ENCODE results near the gene MYOM1.
"Not testable (repeated sequence)": the region's sequence is repeated elsewhere in the genome, so short reads cannot be mapped to it uniquely, and the experiment has no call there.

Gene MYOM1

DNA sequence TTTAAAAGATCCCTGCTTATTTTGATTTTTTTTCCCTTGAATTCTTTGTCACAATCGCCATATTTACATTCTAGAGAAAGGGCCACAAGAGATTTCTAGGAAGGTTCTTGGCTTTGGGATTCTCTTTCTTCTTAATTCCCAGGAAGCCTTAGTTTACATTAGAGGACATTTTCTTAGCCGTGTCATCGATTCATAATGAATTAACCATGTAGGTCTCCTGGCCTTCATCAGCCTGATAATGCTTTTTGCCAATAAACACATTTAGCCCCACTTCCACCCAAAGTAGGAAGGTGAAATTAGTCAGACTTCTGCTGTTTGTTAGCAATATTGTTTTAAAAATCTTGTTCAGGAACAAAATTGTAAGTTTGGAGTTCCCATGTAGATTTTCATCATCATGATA is 135.6 kb downstream of the MYOM1 start:
- no peak for DNase-seq (ENCODE audit: low spot score)

DNA sequence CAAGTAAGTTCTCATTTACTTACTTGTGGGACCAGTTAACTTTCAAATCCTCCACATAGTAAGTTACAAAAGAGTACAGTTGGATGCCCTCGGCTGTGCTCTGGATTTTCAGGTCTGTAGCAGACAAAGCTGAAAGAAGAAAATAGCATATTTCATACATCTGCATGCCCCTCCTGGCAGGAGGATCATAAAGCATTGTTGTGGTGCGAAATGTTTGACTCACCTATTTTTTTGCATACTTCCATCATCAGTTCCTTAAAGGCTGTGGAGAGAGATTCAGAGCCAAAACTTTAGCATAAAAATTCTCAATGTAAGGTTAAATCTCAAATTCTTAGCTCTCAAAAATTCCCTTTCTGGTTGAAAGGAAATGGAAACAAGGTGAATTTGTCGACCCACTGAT is 136.0 kb downstream of the MYOM1 start:
- DNase-seq (ENCODE audit: low spot score) = no peak

DNA sequence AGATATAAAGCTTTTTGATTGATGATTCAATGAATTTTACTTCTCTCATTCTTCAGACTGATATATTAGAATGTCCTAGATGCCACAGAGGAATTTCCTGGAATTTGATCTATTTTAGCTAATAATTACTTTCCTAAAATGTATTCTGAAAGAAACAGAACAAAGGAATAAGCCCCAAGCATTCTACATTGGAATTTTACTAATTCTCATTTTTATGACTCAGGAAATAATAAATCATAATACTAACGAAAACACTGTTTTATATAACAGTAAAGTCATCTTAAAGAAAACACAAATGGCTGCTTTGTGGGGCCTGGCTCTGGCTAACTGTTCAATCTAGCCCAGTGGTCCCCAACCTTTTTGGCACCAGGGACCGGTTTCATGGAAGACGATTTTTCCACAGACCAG is 138.2 kb downstream of the MYOM1 start:
- DNase-seq (ENCODE audit: low spot score) = no peak

- no peak for DNase-seq (ENCODE audit: low spot score)
Observed at GRCh38 chr18:3079653-3080052, 140.1 kb downstream of the MYOM1 start.

DNA sequence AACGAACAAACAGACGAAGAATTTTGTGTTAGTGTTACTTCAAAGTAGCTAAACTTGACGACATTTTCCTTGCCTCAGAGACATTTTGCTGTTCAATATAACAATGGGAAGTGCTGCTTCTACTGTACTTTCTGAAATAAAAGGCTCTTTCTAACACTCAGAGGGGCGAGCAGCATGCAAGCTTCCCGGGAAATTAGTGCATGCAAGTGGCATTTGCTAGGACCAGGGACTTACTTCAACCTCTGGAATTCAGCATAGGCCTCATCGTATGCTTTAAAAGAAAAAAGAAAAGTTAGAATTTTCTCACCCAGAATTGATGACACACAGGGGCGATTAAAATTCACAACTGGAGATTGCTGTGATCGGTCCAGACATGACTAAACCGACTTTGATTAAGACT is 144.3 kb downstream of the MYOM1 start:
- no peak for DNase-seq (ENCODE audit: low spot score)

GRCh38 chr18:3074087-3074486 is 145.7 kb downstream of the MYOM1 start:
- no peak for DNase-seq (ENCODE audit: low spot score)

DNA sequence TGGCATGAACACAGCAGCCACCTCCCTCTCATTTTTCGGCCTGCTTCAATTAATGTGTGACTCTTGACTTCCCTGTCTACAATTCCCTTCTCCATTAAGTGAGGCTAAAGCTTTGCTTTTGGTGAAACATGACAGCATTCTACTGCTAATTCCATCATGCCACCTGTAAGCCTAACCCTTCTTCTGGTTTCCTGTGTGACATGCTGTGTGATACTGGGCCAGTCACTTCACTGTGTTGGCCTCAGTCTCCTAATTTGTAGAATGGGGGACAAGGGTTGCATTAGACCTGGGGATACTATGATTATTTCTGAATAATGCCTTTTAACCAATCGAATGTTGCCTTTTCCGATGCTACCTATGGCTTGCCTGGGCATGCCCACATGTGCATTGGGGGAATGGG is 146.4 kb downstream of the MYOM1 start:
- DNase-seq (ENCODE audit: low spot score) = not testable (repeated sequence)

GRCh38 chr18:3071676-3072075 is 148.1 kb downstream of the MYOM1 start:
- no peak for DNase-seq (ENCODE audit: low spot score)

DNA sequence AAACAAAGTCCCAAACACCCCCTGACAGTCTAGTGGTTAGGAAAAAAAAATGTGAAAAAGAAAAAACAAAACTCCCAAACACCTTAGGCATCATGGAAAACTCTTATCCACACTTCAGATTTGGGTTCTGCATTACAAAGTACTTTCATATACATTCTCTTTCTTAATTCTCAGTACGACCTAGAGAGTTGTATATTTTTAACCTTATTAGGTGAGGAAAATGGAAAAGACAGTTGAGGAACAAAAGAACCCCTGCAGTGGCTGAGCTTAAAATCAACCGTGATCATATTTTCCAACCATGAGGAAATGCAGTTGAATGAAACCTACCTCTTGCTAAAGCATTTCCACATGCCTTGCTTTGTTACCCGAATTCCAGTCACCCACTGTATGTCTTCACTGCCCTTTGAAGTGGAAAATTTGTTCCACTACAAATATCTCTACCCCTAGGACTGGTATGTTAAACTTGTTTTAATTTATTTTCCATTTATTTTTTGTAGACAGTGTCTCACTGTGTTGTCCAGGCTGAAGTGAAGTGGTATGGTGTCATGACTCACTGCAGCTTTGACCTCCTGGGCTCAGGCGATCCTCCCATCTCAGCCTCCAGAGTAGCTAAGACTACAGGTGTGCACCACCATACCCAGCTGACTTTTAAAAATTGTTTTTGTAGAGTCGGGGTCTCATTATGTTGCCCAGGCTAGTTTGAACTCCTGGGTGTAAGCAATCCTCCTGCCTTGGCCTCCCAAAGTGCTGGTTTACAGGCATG is 149.9 kb downstream of the MYOM1 start:
- no peak for DNase-seq (ENCODE audit: low spot score)

- DNase-seq (ENCODE audit: low spot score) = no peak
Observed at GRCh38 chr18:3067722-3068121, 152.0 kb downstream of the MYOM1 start.

DNA sequence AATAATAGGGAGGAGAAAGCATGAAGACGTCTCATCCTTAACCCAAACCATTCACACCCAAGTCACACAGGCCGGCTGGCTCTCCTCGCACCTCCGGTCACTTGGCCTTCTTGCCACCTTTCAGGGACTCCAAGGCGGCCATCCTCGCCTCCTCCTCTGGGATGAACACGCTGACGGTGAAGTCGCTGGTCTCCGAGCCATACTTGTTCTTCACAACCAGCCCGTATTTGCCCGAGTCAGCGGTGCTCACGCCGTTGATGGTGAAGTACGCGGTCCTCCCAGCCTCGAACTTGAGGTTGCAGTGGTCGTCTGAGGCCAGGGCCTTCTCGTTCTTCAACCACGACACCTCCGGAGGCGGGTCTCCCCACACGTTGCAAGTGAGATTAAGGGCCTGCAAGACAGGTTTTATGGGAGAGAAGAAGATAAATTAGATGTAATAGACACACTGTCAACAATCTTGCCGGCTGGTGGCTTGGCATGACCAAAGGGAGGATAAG is 152.6 kb downstream of the MYOM1 start:
- DNase-seq (ENCODE audit: low spot score) = no peak

- no peak for DNase-seq (ENCODE audit: low spot score)
Observed at GRCh38 chr18:3066341-3067110, 153.2 kb downstream of the MYOM1 start.

DNA sequence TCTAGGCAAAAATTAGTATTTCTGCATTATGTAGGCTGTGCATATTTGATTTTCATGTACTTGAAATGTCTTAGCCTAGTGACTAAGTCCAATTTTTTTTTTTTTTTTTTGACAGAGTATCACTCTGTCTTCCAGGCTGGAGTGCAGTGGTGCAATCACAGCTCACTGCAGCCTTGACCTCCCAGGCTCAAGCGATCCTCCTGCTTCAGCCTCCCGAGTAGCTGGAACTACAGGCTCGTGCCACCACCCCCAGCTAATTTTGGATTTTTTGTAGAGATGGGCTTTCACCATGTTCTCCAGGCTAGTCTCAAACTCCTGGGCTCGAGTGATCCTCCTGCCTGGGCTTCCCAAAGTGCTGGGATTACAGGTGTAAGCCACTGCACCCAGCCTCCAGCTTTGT is 156.0 kb downstream of the MYOM1 start:
- DNase-seq (ENCODE audit: low spot score) = not testable (repeated sequence)

- peak; percentile 25 for DNase-seq (ENCODE audit: low spot score)
Observed at GRCh38 chr18:3062798-3063680, 156.7 kb downstream of the MYOM1 start.

DNA sequence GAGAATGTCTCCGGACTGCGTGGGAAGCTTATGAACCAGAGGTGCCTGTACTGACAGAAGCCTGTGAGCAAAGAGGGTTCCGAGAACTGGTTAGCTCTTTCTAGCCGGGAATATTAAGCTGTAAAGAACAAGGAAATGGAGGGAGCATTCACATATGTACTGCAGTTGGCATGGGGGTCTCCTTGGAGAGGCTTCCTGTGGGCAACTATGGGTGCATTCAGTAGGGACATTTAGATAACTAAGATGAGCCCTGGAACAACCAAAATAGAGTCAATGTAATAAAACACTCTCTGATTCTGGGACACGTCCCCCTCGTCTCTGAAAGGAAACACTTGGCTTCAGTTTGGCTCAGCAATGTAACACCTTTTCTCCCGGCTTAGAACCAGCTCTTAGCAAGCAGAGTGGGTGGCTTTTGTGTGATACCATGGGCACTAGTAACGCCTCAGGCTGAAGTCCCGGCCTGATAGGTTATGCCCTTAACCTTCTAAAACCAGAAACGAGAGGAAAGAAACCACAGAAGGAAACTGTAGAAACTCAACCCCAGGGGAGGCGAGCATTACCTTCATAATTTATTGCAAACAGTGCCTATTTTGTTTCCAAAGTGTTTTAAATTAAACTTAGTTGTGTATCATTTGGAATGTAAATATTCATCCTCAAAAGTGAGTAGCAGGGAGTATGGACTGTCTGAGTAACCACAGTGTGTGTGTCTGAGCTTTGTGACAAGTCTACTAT is 158.0 kb downstream of the MYOM1 start:
- no peak for DNase-seq (ENCODE audit: low spot score)

GRCh38 chr18:3060667-3061580 is 158.8 kb downstream of the MYOM1 start:
- no peak for DNase-seq (ENCODE audit: low spot score)

DNA sequence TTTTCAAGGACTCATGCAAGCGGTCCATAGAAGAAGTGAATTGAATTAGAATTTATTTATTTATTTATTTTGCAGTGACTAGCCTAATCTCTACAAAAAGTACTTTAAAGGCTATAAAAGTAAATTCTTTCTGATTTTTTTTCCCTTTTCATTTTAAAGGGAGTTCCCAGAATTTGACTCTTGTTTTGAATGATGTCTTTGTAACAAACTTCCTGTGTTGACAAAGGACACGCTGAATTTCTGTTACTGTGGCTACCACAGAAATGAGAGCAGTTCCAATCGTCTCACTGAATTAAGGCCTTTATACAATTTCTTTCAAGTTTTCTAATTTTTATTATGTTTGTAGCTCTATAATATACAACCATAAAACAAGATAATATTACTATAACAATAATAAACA is 160.5 kb downstream of the MYOM1 start:
- DNase-seq (ENCODE audit: low spot score) = no peak

- DNase-seq (ENCODE audit: low spot score) = no peak
Observed at GRCh38 chr18:3058328-3059191, 161.2 kb downstream of the MYOM1 start.

- no peak for DNase-seq (ENCODE audit: low spot score)
Observed at GRCh38 chr18:3057526-3057925, 162.2 kb downstream of the MYOM1 start.

DNA sequence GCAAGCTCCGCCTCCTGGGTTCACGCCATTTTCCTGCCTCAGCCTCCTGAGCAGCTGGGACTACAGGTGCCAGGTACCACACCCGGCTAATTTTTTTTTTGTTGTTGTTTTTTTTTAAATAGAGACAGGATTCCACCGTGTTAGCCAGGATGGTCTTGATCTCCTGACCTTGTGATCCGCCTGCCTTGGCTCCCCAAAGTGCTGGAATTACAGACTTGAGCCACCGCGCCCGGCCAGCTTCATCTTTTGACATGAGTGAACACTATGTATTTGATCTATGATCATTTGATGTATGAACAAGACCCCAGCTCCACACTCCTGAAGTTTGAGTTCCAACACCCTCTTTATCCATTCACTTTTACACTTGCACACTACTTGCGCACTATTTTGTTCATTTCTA is 163.5 kb downstream of the MYOM1 start:
- DNase-seq (ENCODE audit: low spot score) = no peak
